Progenitor cell of endocrine pancreas (in vitro differentiated cells): ENCODE data around the gene IFNL3. TPM values are rescaled to one million over a fixed set of nuclear protein-coding genes. Genes with fewer than 3 reads are reported as not detected.

Experiments
- DNase-seq: peaks from one replicate; pipeline ENCODE4 v3.0.0; 2021; ENCODE audit warnings: low spot score; ENCODE audit not compliant: unreplicated experiment
- H3K27ac Mint-ChIP-seq: 2 replicates; pipeline ENCODE4 v1.8.0; 2021; ENCODE audit warnings: mild to moderate bottlenecking, moderate library complexity, mixed read lengths
- H3K27me3 Mint-ChIP-seq: 2 replicates; pipeline ENCODE4 v1.8.0; 2021; ENCODE audit warnings: mixed read lengths
- H3K36me3 Mint-ChIP-seq: 2 replicates; pipeline ENCODE4 v1.8.0; 2022; ENCODE audit warnings: mixed read lengths; ENCODE audit not compliant: insufficient read depth
- H3K4me1 Mint-ChIP-seq: 2 replicates; pipeline ENCODE4 v1.8.0; 2021; ENCODE audit warnings: low read depth, mixed read lengths
- H3K4me3 Mint-ChIP-seq: 2 replicates; pipeline ENCODE4 v1.8.0; 2021; ENCODE audit warnings: low read depth, mild to moderate bottlenecking, moderate library complexity, mixed read lengths
- H3K9me3 Mint-ChIP-seq: 2 replicates; pipeline ENCODE4 v1.8.0; 2021; ENCODE audit warnings: low read depth, mixed read lengths
- CTCF ChIP-seq: fragments of 200-600 bp; sonication (generic); IDR thresholded peaks from one replicate; pipeline ENCODE4 v1.5.0; 2021; ENCODE audit warnings: antibody characterized with exemption, mild to moderate bottlenecking; ENCODE audit not compliant: unreplicated experiment
- total RNA-seq: library from RNA; stranded (reverse); gene quantifications from 2 replicates; pipeline ENCODE4 v1.2.1, GENCODE V29; 2021

Gene IFNL3
- total RNA-seq, 1 donor from 2014 or later = not detected

DNA sequence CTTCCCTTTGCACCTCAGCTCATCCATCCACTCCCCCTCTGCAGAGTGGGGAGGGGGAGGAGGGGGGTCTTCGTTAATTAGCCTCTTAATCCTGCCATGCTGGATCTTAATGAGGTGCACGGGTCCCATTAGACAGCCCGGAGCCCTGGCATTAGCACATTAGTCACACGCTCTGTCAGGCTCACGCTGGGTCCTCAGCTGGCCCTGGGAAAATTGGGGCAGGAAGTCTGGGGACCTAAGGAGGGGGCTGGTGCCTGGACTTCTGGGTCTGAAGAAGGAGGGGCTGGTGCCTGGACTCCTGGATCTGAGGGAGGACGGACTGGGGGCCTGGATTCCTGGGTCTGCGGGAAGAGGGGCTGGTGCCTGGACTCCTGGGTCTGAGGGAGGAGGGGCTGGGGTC lies 48.5 kb downstream of the IFNL3 start:
- DNase-seq = no peak
- H3K4me3 Mint-ChIP-seq = peak overlapping the region; percentile 16
- peaks cover 19% of the 10 kb centered on the region for H3K4me1 Mint-ChIP-seq
- peaks cover 55% of the 10 kb centered on the region for H3K27me3 Mint-ChIP-seq
- H3K36me3 Mint-ChIP-seq = no peaks in the 10 kb centered on the region
- no peaks in the 10 kb centered on the region for H3K9me3 Mint-ChIP-seq
- no peak overlapping the region for H3K27ac Mint-ChIP-seq
- TF ChIP-seq CTCF = no peak

DNA sequence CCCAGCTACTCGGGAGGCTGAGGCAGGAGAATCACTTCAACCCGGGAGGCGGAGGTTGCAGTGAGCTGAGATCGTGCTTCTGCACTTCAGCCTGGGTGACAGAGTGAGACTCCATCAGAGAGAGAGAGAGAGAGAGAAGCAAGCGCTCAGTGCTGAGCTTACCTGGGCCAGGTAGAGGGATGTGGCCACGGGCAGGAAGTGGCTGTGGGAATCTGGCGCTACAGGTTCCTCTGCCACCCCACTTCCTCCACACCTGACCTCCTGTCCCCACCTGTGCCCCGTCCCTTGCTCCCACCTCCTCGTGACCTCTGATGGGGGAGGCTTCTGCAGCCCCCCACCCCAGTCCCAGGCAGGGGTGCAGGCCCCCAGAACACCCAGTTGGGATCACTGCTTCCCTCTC lies 49.1 kb downstream of the IFNL3 start:
- Mint-ChIP-seq H3K36me3 (no peaks in the 10 kb centered on the region), H3K9me3 (no peaks in the 10 kb centered on the region), H3K27ac (no peak overlapping the region), H3K4me3 (no peak overlapping the region), H3K4me1 (peaks cover 19% of the 10 kb centered on the region), H3K27me3 (peaks cover 49% of the 10 kb centered on the region)
- no peak for TF ChIP-seq CTCF
- DNase-seq = no peak

DNA sequence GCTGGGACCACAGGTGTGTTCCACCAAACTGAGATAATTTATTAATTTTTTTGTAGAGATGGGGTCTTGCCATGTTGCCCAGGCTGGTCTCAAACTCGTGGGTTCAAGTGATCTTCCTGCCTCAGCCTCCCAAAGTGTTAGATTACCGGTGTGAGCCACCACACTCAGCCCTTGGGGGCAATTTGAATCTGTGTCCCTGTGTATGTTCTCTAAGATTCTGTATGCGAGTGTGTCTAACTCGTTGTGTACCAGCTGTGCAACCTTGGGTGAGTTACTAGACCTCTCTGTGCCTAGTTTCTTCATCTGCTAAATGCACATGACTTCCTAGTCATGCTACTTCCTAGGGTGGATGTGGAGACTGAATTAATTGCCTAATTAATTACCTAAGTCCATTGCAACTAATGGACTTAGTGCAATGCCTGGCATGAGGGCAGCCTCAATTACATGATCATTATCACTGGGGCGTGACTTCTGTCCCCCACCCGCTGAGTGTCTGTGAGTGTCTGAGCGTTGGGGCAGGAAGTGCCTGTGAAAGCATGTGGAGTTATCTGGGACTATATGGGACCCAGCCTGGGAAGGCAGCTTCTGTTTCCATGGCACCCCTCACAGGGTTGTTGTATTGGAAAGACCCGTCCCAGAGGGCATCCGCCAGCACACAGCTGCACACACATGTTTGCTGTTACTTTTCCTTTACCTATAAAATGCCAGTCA lies 49.8 kb downstream of the IFNL3 start:
- no peak for DNase-seq
- H3K36me3 Mint-ChIP-seq = no peaks in the 10 kb centered on the region
- peaks cover 46% of the 10 kb centered on the region for H3K27me3 Mint-ChIP-seq
- no peak overlapping the region for H3K4me3 Mint-ChIP-seq
- H3K9me3 Mint-ChIP-seq = no peaks in the 10 kb centered on the region
- peaks cover 19% of the 10 kb centered on the region for H3K4me1 Mint-ChIP-seq
- no peak for TF ChIP-seq CTCF
- H3K27ac Mint-ChIP-seq = peak overlapping the region; percentile 33

GRCh38 chr19:39193803-39194202 lies 51.0 kb downstream of the IFNL3 start:
- Mint-ChIP-seq H3K36me3 (no peaks in the 10 kb centered on the region), H3K9me3 (no peaks in the 10 kb centered on the region), H3K27me3 (peaks cover 43% of the 10 kb centered on the region), H3K4me3 (no peak overlapping the region), H3K4me1 (peaks cover 22% of the 10 kb centered on the region), H3K27ac (peak overlapping the region; percentile 73)
- no peak for TF ChIP-seq CTCF
- no peak for DNase-seq

Other genes with a start within 250 kb of the IFNL3 start
- gene FBXO27, start 212.5 kb downstream of the IFNL3 start, total RNA-seq = 10.3 and 14.6 TPM in 2 replicates
- not detected in 2 replicates for gene ACP7, start 160.6 kb downstream of the IFNL3 start, total RNA-seq
- gene PAK4, start 119.2 kb downstream of the IFNL3 start, total RNA-seq = 73.9 and 75.8 TPM in 2 replicates
- gene NCCRP1, start 48.0 kb downstream of the IFNL3 start, total RNA-seq = 0.89 and 0.93 TPM in 2 replicates
- gene SYCN, start 40.7 kb downstream of the IFNL3 start, total RNA-seq = not detected in 2 replicates
- gene IFNL4, start 3.9 kb upstream of the IFNL3 start, total RNA-seq = not detected in 2 replicates
- gene IFNL2, start 23.4 kb upstream of the IFNL3 start, total RNA-seq = not detected in 2 replicates
- gene IFNL1, start 51.4 kb upstream of the IFNL3 start, total RNA-seq = not detected in 2 replicates
- gene LRFN1, start 75.9 kb upstream of the IFNL3 start, total RNA-seq = 4.8 and 5.2 TPM in 2 replicates
- not detected in 2 replicates for gene GMFG, start 91.0 kb upstream of the IFNL3 start, total RNA-seq
- gene SAMD4B, start 97.4 kb upstream of the IFNL3 start, total RNA-seq = 140 and 152 TPM in 2 replicates
- gene PAF1, start 146.1 kb upstream of the IFNL3 start, total RNA-seq = 49.4 and 49.5 TPM in 2 replicates
- 36.3 and 39.0 TPM in 2 replicates for gene MED29, start 146.4 kb upstream of the IFNL3 start, total RNA-seq
- gene ZFP36, start 161.8 kb upstream of the IFNL3 start, total RNA-seq = 10.5 and 10.6 TPM in 2 replicates
- gene PLEKHG2, start 167.7 kb upstream of the IFNL3 start, total RNA-seq = 162 and 170 TPM in 2 replicates
- 1,449 and 1,510 TPM in 2 replicates for gene RPS16, start 190.9 kb upstream of the IFNL3 start, total RNA-seq
- 170 and 171 TPM in 2 replicates for gene SUPT5H, start 200.6 kb upstream of the IFNL3 start, total RNA-seq
- 79.3 TPM in 2 replicates for gene TIMM50, start 235.8 kb upstream of the IFNL3 start, total RNA-seq